NCI-H526 treated with DMSO at 0.1 percent for 48 hours (cell line): ENCODE data around the gene IREB2.

Experiments
- DNase-seq: peaks from one replicate; lab custom pipeline; 2025; lab: John Stamatoyannopoulos, UW

IREB2 gene

DNA sequence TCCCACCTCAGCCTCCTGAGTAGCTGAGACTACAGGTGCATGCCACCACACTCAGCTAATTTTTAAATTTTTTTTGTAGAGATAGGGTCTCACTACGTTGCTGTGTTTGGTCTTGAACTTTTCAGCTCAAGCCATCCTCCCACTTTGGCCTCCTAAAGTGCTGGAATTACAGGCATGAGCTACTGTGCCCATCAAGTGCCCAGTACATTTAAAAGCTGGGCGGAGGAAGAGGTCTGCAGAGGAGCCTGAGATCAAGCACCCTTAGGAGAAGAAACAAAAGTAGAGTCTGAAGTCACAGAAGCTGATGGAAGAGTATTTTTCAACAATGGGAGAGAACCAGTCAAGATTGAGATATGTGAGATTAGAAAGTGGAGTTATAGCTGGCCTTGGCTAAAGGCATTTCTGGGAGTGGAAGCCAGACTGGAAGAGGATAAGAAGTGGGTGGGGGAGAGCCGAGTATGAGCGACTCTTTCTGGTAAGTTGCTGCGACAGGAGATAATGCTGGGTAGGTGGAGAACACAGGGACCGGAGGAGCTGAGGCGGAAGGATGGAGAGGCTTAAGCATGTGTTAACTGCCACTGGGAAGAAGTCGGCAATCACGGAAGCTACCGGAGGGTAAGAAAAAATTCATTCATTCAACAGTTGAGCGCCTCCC, 782 bp upstream of the IREB2 start:
- DNase-seq: no peak

- no peak for DNase-seq
Observed at GRCh38 chr15:78438619-78439285, 736 bp downstream of the IREB2 start.

DNA sequence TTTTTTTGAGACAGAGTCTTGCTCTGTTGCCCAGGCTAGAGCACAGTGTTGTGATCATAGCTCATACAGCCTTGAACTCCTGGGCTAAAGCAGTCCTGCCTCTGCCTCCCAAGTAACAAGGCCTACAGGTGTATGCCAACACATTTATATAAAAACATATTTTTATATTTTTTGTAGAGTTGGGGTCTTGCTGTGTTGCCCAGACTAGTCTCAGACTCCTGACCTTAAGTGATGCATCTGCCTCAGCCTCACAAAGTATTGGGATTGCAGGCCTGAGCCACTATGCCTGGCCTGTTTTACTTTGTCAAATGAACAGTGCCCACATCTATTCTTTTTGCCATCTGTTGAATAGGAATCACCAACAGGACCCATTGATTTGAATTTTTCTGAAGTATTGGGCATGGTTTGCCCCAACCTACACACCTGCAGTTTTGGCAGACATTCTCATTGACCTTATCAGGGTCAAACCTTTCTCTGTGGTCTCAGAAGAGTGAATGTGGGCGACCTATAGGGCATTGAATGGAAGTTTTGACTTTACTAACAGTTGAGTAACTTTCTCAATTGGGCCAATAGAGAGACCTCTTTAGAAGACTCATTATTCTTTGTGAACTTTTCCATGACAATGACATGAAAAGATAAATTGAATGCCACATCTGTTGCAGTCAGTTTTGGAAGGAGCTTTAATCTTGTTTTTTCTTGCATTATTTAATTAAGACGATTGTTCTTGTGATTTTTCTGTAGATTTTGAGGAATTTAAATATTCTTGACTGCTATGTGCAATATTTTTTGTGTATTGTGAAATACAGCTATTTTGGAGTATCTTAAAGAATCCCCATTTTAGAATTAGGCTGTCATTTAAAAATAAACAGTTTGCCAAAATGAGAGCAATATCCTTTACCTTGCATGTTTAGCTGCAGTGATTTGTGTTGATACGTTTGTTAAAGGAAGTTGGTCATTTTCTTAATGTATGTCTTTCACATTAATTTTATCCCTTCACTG, 2.7 kb downstream of the IREB2 start:
- DNase-seq: no peak

DNA sequence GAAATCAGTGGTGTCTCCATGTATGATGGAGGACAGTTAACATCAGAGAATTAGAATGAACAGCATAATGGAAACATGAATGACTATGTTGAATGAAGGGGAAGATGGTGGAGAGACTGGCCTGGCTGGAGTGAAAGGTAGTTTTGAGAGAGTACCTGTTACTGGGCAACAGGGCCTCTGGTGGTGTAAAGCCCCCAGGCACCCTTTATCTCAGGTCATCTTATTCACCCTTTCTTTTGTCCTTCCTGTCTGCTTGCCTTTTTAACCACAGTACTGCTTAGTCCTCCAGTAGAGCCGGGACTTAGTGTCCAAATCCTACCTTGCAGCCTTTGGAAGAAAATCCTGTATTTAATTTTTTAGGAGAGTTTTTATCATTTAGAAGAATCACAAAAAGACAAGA, 6.2 kb downstream of the IREB2 start:
- DNase-seq: no peak

GRCh38 chr15:78445875-78446274, 7.9 kb downstream of the IREB2 start:
- DNase-seq: no peak

DNA sequence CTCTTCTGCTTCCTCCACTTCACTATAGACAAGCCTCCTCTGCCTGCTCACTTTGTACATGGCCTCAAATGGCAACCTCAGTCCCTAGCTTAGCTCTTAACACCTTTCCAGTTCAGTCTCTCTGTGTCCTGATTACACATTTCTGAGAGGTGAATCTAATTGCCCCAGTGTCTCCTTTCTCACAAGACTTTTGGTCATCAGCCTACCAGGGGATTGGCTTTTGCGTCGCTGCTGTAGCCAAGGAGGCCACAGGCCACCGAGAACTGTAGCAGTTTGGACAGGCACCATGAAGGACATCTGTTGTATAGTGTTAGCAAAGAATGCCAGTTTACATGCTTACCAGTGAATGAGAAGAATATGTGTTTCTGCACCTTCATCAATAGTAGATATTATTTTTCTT, 8.5 kb downstream of the IREB2 start:
- DNase-seq: no peak

- no peak for DNase-seq
Observed at GRCh38 chr15:78448441-78449219, 10.6 kb downstream of the IREB2 start.

DNA sequence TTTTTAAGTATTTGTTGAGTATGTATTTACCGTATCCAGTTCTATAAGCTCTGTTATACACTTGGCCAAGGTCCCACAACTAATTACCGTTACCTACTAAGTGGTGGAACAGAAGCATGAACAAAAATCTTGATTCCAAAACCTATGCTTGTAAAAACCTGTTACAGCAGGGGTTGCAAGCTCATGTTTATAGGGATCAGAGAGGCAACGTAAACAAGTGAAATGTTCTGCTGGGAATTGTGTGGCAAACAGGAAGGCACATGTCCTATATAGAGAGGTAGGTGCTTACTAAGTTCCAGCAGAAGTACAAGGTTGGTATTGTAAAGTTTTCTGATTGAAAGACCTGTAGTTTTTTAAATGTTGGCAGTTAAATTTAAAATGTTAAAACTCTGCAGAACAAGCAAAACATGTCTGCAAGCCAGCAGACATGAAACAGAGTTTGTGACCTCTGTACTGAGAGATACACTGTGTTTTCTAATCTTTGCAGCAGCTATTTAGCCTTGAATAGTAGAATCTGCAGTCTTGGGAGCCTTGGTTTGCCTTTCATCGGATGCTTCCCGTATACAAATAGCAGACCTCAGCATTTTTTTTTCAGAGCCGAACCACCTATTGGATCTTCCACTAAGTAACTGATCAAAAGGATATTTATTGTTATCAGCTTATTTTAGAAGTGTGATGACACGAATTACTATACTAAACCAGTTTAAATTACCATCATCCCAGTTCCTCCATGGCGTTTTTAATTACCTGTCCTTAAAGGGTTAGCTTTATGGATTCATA, 11.4 kb downstream of the IREB2 start:
- no peak for DNase-seq

GRCh38 chr15:78450285-78450858, 12.4 kb downstream of the IREB2 start:
- DNase-seq: no peak

- no peak for DNase-seq
Observed at GRCh38 chr15:78452485-78452884, 14.5 kb downstream of the IREB2 start.

- peak; percentile 3 for DNase-seq
Observed at GRCh38 chr15:78453447-78453846, 15.4 kb downstream of the IREB2 start.

DNA sequence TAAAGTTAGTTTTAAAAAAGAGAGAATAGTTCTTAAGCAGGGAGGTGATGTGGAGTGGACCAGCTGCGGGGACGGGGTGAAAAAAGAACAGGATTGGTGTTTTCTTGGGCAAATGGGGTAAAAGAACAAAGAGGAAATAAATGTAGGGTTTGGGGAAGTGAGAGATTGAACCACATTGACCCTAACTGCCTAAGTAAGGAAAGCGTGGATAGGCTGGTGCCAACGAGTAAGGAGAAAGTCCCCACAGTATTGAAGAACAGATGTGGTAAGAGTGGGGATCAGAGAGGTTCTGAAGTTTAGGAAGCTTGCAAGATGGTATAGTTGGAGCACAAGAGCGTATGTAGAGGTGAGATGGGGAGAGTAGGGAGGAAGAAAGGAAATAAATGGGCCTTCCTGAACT, 17.0 kb downstream of the IREB2 start:
- DNase-seq: no peak

DNA sequence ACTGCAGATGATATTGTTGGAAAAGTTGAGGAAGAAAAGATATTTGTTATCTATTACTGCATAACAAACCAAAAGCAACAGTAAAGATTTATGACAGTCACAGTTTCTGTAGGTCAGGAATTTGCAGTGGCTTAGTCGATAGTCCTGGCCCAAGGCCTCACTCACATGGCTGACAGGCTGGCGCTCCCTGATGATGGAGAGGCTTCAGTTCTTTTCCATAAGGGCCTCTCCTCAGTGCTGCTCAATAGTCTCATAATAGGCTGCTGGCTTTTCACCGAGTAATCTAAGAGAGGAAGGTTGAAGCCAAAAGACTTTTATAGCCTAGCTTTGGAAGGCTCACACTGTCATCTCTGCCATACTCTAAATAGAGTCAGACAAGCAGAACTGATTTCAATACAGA, 17.7 kb downstream of the IREB2 start:
- no peak for DNase-seq

DNA sequence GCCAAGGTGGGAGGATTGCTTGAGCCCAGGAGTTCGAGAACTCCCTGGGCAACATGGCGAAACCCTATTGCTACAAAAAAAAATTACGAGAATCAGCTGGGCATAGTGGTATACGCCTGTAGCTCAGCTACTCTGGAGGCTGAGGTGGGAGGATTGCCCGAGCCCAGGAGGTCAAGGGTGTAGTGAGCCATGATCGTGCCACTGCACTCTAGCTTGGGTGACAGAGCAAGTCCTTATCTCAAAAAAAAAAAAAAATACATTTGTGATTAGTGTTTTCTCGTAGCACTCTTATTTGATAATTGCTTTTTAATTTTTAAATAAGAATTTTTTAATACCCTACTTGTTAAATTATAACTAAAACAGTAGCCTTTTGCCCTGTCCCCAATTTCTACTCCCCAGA, 18.4 kb downstream of the IREB2 start:
- DNase-seq: no peak

DNA sequence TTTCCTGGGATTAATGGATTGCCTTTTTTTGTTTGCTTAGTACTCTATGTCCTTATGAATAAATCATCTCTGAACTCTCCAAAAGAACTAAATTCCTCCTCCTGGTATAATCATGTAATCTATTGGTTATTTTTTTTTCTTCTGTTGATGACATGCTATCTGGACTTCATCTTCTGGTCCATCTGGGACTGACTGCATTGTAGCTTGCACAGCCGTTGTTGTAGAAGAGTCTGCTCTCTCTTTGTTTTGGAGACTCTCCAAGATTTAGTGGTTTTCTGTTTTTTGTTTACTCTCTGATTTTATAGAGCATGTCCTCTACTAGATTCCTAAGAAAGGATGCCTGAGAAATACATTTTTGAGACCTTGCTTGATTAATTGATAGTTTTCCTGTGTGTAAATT, 19.1 kb downstream of the IREB2 start:
- no peak for DNase-seq

GRCh38 chr15:78460737-78461136, 22.7 kb downstream of the IREB2 start:
- no peak for DNase-seq

DNA sequence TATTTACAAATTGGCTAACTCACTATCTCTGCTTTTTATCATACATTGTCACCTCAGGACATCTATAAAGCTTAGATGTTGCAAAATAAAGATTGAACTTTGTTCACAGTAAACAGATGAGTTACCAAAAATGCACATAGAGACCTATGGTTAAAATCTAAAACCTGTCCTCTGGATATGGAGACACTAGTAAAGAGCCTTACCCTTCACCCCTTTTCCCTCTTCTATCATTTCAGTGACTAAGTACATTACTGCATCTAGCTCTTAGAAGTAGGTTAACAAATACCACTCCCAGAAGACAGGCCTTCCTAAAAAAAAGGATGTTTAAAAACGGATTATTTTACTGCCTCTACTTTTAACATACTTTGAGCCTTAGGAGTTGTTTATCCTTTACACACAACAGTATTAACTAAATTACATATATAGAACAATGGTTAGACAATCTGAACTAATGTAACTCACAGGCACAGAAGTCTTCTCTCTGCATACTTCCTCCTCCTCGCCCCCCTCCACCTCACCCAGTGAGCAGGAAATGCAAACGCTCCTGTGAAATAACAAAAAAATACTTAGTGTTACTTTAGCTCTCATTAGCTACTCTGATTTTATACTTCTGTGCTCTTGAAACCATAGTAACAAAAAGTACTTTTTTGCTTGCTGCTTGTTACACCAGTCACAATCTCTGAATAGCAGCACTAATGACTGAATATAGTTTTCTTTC, 23.3 kb downstream of the IREB2 start:
- no peak for DNase-seq

DNA sequence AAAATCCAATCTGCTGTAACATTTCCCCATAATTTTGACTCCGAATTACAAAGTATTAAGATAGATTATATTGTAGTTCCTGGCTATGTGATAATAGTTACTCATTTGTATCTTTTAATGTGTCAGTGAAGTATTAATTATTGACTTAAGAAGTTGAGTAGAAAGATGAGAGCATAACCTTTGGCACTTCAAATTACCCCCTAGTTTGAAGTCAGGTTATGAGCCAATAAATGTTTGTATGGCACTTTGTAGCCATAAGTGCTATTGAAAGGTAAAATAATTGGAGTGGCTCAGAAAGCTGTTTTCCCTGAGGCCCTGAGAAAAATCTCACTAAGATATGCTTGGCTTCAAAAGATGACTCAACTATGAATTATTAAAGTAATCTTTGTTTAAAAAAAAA, 31.0 kb downstream of the IREB2 start:
- no peak for DNase-seq

DNA sequence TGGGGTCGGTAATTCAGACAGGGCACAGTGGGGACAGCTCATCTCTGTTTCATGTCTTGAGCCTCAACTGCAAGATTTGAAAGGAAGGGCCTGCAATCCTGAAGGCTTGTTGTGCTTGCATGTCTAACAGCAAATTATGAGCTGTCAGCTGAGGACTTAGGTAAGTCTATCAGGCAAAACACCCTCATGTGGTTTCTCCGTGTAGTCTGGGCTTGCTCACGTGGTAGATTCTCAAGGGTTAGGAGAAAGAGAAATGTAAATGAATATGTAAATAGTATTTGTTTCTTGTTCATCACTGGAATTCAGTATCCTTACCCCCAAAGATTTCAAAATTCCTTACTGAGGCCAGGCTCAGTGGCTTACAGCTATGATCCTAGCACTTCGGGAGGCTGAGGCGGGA, 39.3 kb downstream of the IREB2 start:
- DNase-seq: no peak

DNA sequence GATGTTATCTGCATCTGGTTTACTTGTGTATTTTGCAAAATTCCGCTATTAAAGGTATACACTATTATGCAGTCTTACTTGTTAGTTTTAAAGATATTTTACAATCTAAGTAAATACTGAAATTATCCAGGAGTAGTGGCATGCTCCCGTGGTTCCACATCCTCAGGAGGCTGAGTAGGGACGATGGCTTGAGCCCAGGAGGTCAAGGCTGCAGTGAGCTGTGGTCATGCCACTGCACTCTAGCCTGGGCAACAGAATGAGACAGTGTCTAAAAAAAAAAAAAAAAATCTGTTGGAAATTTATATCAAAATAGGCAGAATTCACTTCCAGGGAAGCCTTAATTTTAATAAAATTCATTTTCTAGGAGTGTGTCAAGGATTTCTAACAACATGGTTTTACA, 41.6 kb downstream of the IREB2 start:
- DNase-seq: no peak
